ENCODE results near the gene DMD. TPM values are rescaled to one million over a fixed set of nuclear protein-coding genes. Genes with fewer than 3 reads are reported as not detected.
"Not testable (repeated sequence)": the region's sequence is repeated elsewhere in the genome, so short reads cannot be mapped to it uniquely, and the experiment has no call there.

Gene DMD
- total RNA-seq, 1 experiment from 2014 or later: 3.1 TPM

GRCh38 chrX:31608638-31609037 is 1602.7 kb downstream of the DMD start:
- in situ Hi-C loops (cut with HindIII; ENCODE audit: low sequenced_read_pairs): no loop called here
- no peak for DNase-seq (ENCODE audit: low spot score)

DNA sequence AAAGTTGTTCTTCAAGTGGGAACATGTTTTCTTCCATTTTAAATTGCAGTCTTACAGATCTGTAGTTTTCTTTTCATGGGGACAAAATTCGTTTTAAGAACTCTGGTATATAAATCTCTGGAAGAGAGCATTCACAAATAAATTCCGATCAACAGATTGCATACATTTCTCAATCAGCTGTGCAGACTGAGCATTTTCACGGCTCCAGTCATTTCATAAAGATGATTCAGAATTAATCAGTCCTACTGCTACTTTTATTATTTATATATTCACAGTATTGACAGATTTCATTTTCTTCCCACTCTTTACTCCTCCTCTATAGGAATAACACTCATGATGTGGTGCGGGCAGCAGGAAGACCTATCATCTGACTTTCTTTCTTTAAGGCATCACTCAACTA is 1604.6 kb downstream of the DMD start:
- no peak for DNase-seq (ENCODE audit: low spot score)
- in situ Hi-C loops (cut with HindIII; ENCODE audit: low sequenced_read_pairs): no loop called here

GRCh38 chrX:31604629-31605221 is 1606.6 kb downstream of the DMD start:
- no peak for DNase-seq (ENCODE audit: low spot score)
- in situ Hi-C loops (cut with HindIII; ENCODE audit: low sequenced_read_pairs): no loop called here

GRCh38 chrX:31603411-31604120 is 1607.8 kb downstream of the DMD start:
- DNase-seq (ENCODE audit: low spot score): no peak
- in situ Hi-C loops (cut with HindIII; ENCODE audit: low sequenced_read_pairs): no loop called here

DNA sequence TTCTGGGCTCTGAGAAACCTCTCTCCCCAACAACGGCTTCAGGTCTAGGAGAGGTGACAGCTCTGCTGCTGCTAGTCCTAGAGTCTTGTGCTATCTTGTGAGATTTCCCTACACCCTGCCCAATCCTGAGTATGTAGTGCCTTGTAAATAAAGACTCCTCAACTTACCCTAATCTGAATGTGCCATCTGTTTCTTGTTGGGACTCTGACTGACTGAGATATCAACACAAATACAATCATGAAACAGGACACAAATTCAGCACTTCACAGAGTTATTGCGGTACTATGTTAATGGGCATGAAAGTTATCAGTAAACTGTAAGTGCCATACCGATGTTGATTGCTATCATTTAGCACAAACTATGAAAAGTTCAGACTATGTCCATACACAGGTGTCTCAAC is 1610.5 kb downstream of the DMD start:
- in situ Hi-C loops (cut with HindIII; ENCODE audit: low sequenced_read_pairs): no loop called here
- DNase-seq (ENCODE audit: low spot score): no peak

DNA sequence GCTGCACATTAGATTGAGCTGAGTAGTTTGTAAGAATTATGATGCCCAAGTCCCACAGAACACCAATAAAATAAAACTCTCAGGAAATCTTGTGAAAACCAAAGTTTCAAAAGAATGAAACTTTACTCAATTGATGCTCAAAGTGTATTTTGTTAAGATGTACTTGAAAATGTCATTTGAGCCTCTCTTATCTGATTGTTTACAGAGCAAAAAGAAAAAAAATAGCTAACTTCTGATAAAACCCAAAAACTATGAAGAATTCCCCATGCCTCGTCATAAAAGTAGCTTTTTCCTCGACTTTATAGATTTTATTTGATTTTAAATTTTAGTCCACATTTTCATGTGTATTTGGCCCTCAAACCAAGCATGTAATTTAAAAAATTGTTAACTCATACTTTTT is 1618.0 kb downstream of the DMD start:
- in situ Hi-C loops (cut with HindIII; ENCODE audit: low sequenced_read_pairs): no loop called here
- DNase-seq (ENCODE audit: low spot score): no peak

- in situ Hi-C loops (cut with HindIII; ENCODE audit: low sequenced_read_pairs): no loop called here
- no peak for DNase-seq (ENCODE audit: low spot score)
These were observed 1620.0 kb downstream of the DMD start for GRCh38 chrX:31591355-31591754.

- in situ Hi-C loops (cut with HindIII; ENCODE audit: low sequenced_read_pairs): no loop called here
- no peak for DNase-seq (ENCODE audit: low spot score)
These were observed 1620.7 kb downstream of the DMD start for GRCh38 chrX:31590581-31591114.

GRCh38 chrX:31589503-31589902 is 1621.8 kb downstream of the DMD start:
- in situ Hi-C loops (cut with HindIII; ENCODE audit: low sequenced_read_pairs): no loop called here
- DNase-seq (ENCODE audit: low spot score): no peak

DNA sequence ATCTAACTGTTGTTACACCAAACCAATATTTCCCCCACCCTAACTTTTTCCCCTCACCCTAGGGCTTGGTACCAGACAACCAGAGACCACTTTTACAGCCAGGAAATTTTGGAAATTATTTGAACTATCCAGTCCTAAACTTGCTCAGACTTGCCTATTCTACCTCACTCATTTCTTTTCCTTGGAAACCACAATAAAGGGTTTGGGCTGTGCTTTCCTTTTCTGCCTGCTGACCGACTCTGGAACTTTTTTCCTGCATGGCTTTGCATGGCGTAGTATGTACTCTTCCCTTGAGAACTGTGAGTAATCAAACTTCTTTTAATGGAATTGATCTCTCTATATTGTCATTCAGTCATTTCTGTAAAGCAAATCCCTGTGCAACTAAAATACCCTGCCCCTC is 1623.0 kb downstream of the DMD start:
- in situ Hi-C loops (cut with HindIII; ENCODE audit: low sequenced_read_pairs): no loop called here

DNA sequence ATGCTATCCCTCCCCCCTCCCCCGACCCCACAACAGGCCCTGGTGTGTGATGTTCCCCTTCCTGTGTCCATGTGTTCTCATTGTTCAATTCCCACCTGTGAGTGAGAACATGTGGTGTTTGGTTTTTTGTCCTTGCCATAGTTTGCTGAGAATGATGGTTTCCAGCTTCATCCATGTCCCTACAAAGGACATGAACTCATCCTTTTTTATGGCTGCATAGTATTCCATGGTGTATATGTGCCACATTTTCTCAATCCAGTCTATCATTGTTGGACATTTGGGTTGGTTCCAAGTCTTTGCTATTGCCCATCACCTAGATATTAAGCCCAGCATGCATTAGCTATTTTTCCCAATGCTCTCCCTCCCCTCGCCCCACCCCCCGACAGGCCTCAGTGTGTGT is 1627.5 kb downstream of the DMD start:
- in situ Hi-C loops (cut with HindIII; ENCODE audit: low sequenced_read_pairs); DNase-seq (ENCODE audit: low spot score): not testable (repeated sequence)

More for the DNA sequence above, 1623.0 kb downstream of the DMD start:
- DNase-seq (ENCODE audit: low spot score): no peak

GRCh38 chrX:31580726-31581125 is 1630.6 kb downstream of the DMD start:
- in situ Hi-C loops (cut with HindIII; ENCODE audit: low sequenced_read_pairs): no loop called here
- no peak for DNase-seq (ENCODE audit: low spot score)

DNA sequence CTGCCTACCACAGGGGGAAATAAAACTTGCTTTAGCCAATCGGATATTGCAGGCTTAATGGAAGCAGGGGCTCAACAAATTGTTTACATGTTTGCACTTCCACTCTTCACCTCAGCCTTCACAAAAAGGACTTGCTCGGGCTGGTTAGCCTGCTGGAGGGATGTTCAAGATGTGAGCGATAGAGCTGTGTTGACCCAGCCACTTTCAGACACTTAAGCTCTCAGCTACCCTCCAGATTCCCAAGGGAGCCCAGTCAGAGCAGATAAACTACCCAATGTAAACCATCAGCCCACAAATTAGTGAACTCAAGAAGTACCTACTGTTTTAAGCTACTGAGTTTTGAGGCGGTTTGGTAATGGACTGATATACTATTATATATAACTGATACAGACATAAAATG is 1631.1 kb downstream of the DMD start:
- in situ Hi-C loops (cut with HindIII; ENCODE audit: low sequenced_read_pairs): no loop called here
- DNase-seq (ENCODE audit: low spot score): no peak

DNA sequence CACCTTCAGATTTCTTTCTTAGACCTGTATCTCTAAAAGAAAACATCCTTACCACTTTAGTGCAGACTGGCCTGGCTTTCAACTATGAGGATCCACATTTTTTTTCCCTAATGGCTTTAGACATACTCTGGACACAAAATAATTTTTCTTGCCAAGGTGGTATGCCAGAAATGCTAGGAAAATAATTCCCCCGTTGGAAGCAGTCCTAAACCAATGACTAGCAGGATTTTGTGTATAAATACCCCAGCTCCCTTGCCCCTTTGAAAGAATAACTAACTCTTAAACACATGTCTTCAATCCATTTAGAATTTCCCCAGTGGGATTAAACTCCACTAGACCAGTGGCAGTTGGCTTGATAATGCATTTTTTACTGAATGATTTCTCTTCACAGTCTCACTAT is 1639.0 kb downstream of the DMD start:
- in situ Hi-C loops (cut with HindIII; ENCODE audit: low sequenced_read_pairs): no loop called here
- no peak for DNase-seq (ENCODE audit: low spot score)

DNA sequence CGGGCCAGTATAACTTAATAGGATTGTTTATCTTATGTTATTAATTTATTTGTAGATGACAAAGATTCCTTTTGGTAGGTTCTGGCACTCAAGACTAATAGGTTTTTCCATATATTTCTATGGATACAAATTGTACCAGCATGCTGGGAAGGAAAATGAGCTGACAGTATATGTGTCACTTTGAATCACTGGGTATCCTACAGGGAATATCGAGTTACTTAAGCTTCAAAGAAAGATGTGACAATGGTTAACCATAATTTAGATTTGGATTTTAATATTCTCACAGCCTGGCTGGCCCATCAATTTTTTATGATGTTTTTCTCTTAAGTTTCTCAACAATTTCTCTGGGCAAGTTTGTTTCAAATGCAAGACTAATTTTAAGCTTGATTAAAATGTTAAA is 1640.7 kb downstream of the DMD start:
- in situ Hi-C loops (cut with HindIII; ENCODE audit: low sequenced_read_pairs): no loop called here
- no peak for DNase-seq (ENCODE audit: low spot score)

DNA sequence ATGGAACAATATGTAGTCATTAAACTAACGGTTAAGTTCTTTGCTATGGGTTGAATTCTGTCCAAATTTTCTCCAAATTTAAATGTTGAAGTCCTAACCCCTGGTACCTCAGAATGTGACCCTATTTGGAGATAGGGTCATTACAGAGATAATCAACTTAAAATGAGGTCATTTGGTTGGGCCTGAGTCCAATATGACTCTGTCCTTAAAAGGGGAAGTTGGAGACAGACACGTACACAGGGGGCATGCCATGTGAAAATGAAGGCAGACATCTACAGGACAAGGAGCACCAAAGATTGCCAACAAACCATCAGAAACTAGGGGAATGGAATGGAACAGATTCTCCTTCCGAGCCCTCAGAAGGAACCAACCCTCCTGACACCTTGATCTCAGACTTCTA is 1647.6 kb downstream of the DMD start:
- in situ Hi-C loops (cut with HindIII; ENCODE audit: low sequenced_read_pairs): no loop called here
- no peak for DNase-seq (ENCODE audit: low spot score)

DNA sequence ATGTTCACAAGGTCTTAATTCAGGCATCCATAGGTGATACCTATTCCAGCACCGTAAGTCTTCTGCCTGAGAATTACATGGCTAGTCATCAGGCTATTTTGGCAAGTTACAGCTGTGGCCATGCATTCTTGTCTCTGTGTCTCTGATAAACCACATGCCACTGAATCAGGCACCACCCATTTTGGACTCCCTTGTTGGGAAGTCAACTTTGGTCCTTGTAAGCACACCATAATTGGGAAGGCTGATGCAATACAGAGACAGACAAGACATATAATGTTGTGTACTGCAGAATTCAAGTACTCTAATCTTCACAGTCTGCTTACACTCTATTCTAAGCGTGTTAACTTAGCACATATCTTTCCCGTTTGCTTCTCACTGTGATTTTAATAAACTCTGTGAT is 1655.8 kb downstream of the DMD start:
- DNase-seq (ENCODE audit: low spot score): no peak
- in situ Hi-C loops (cut with HindIII; ENCODE audit: low sequenced_read_pairs): no loop called here

GRCh38 chrX:31551913-31552312 is 1659.4 kb downstream of the DMD start:
- in situ Hi-C loops (cut with HindIII; ENCODE audit: low sequenced_read_pairs): no loop called here
- DNase-seq (ENCODE audit: low spot score): no peak

DNA sequence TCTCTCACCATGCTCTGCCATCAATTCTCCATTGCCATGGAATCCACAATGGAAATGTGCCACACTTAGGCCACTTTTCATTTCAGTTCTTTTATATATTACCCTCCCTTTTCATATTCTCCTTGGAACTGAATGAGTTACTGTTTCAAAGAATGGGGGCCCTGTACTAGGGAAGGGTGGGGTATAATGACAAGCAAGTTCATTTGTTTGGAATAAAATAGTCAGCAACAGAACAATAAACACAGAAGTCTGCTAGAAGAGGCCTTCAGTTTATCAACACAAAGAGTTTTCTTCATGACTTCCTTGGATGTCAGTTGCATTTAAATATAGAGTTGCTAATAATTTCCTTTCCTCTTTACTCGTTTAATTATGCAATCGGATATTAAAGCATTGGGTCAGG is 1661.2 kb downstream of the DMD start:
- in situ Hi-C loops (cut with HindIII; ENCODE audit: low sequenced_read_pairs): no loop called here
- no peak for DNase-seq (ENCODE audit: low spot score)

- DNase-seq (ENCODE audit: low spot score): no peak
- in situ Hi-C loops (cut with HindIII; ENCODE audit: low sequenced_read_pairs): no loop called here
These were observed 1663.5 kb downstream of the DMD start for GRCh38 chrX:31547816-31548215.

DNA sequence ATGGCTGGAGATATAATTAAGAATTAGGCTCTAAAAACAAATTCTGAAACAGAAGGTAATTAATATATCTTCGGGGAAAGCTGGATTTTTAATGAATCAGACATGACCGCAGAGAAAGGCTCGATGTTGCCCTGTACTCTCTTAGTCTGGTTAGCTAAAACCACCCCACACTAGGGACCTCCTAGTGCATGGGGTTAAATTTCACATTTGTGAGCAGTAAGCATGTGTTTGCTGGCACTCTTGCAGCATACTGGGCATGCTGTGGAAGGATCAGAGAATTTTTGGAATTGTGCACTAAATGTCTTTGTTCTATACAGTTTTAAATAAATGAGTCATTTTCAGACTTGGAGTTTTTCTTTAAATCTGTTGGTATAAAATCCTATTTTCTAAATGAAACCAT is 1663.9 kb downstream of the DMD start:
- no peak for DNase-seq (ENCODE audit: low spot score)
- in situ Hi-C loops (cut with HindIII; ENCODE audit: low sequenced_read_pairs): no loop called here

Measured in G401 (cell line).